HEK293T (cell line): Measurements from ENCODE around the gene CSNK1G1.

ENCODE experiments used
- ARNT ChIP-seq: fragments of 450-650 bp; IDR thresholded peaks from 2 replicates; pipeline ENCODE4 v1.6.1; 2017; ENCODE audit warnings: mild to moderate bottlenecking
- FOXA1 ChIP-seq: fragments of 450-650 bp; IDR thresholded peaks from 2 replicates; pipeline ENCODE4 v1.6.1; 2016; ENCODE audit warnings: mild to moderate bottlenecking
- FOXK2 ChIP-seq: fragments of 450-650 bp; IDR thresholded peaks from 2 replicates; pipeline ENCODE4 v1.6.1; 2016; ENCODE audit warnings: mild to moderate bottlenecking
- FOXM1 ChIP-seq: fragments of 450-650 bp; IDR thresholded peaks from 2 replicates; pipeline ENCODE4 v1.6.1; 2017; ENCODE audit warnings: mild to moderate bottlenecking, borderline replicate concordance
- NFRKB ChIP-seq: fragments of 450-650 bp; IDR thresholded peaks from 2 replicates; pipeline ENCODE4 v1.6.1; 2016; ENCODE audit warnings: mild to moderate bottlenecking, moderate library complexity
- PKNOX1 ChIP-seq: fragments of 450-650 bp; IDR thresholded peaks from 2 replicates; pipeline ENCODE4 v1.6.1; 2016
- SP1 ChIP-seq: fragments of 450-650 bp; IDR thresholded peaks from 2 replicates; pipeline ENCODE4 v1.6.1; 2017
- TARDBP ChIP-seq: fragments of 450-650 bp; IDR thresholded peaks from 2 replicates; pipeline ENCODE4 v1.6.1; 2016

GRCh38 chr15:64222573-64223366, 133.2 kb downstream of the CSNK1G1 start:
- no peak for TF ChIP-seq FOXK2
- no peak for TF ChIP-seq ARNT
- TF ChIP-seq FOXM1, result no peak
- TF ChIP-seq SP1, result no peak
- TF ChIP-seq NFRKB, result no peak
- no peak for TF ChIP-seq FOXA1
- TF ChIP-seq PKNOX1, result no peak
- TF ChIP-seq TARDBP, result no peak
